ENCODE data around the gene DBN1. TPM values are rescaled to one million over a fixed set of nuclear protein-coding genes. Genes with fewer than 3 reads are reported as not detected.

Gene DBN1
- total and polyA plus RNA-seq, 2 donors (not counting 1 experiment from before 2014, with no cell fraction given): 1.4 to 1.9 TPM

DNA sequence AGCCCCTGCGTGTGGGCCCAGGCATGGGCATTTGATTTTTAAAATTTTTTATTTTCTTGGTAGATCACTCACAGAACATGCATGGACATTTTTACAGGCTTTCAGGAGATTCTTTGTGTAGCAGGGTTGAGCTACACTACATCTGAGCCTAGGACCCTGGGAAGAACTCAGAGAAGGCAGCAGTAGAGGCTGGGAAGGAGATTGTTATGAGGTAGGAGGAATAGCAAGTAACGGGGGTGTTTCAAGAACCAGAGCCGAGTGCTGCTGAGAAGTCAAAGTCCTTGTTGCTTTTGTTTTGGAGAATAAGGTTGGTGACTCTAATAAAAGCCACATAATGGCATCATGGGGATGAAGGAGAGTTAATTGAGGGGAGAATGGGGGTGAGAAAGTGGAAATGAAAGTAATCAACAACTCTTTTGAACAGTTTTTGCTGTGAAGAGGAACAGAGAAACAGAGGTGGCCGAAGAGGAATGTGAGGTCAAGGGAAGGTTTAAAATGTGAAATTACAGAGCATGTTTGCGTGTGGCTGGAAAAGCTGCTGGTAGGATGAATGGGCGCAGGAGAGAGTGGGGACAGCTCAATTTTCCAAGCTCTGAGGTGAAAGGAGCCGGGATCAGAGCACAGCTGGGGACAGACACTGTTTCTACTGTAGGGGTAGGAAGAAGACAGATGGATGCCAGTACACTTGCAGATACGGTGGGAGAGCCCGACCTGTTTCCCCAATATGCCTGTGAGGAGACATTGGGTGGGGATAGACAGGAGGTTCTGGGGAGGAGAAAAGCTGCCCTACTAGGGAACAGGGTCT is 28.6 kb upstream of the DBN1 start:
- H3K27ac Mint-ChIP-seq: peak overlapping the region; percentile 72
- Histone ChIP-seq H3K27ac (ENCODE audit: low read length in 2 of 2) (peak overlapping the region; percentile 10 to 25), H3K9me3 (ENCODE audit: control extremely low read depth in 1 of 3, control insufficient read depth in 2 of 3, insufficient read depth in 1 of 3, low read length in 2 of 3) (peaks cover 0 to 10% (median 0%) of the 10 kb centered on the region in 3 donors), H3K36me3 (replicated peaks in 1 of 2; ENCODE audit: control extremely low read depth in 1 of 2, control insufficient read depth in 1 of 2, extremely low read depth in 1 of 2, insufficient read depth in 2 of 2, low read length in 1 of 2) (peaks cover 0 to 35% of the 10 kb centered on the region in 2 experiments), H4K20me1 (ENCODE audit: control insufficient read depth, insufficient read depth, low read length, poor library complexity, severe bottlenecking) (peaks cover 38% of the 10 kb centered on the region), H2AFZ (ENCODE audit: insufficient read depth, low read depth, low read length, poor library complexity, severe bottlenecking) (no peak overlapping the region), H3K4me2 (replicated peaks; ENCODE audit: low read depth, low read length, poor library complexity, severe bottlenecking) (peak overlapping the region; percentile 73), H3K9ac (ENCODE audit: low read length) (peak overlapping the region; percentile 8), H3K27me3 (replicated peaks in 1 of 4; ENCODE audit: control extremely low read depth in 1 of 4, control insufficient read depth in 3 of 4, insufficient read depth in 4 of 4, low read length in 3 of 4) (peaks cover 0 to 10% (median 4%) of the 10 kb centered on the region in 4 experiments), H3K4me3 (ENCODE audit: control extremely low read depth in 1 of 5, extremely low read depth in 1 of 5, insufficient read depth in 1 of 5, low read depth in 2 of 5, low read length in 4 of 5) (peak overlapping the region in 1 of 5 experiments; percentile 13), H3K79me2 (ENCODE audit: control insufficient read depth, insufficient read depth, low read length) (peaks cover 9% of the 10 kb centered on the region), H3K4me1 (ENCODE audit: control insufficient read depth in 2 of 2, insufficient read depth in 2 of 2, low read length in 2 of 2) (peaks cover 36 to 49% of the 10 kb centered on the region in 2 donors)
- peaks cover 56% of the 10 kb centered on the region for H3K4me1 Mint-ChIP-seq
- H3K4me3 Mint-ChIP-seq: peak overlapping the region; percentile 66
- ATAC-seq (ENCODE audit: low read depth) (no peak), DNase-seq (peak; percentile 71)
- ChIA-PET CTCF (interaction anchor here (1.1 to 5.7 kb wide), 19 partner anchors 7 to 192 kb away, joined by 3 to 70 read pairs (median 10); partner anchors contain the start of genes B4GALT7, DDX41, DOK3 and FAM193B), POLR2A (no interaction called here)
- peaks cover 3% of the 10 kb centered on the region for H3K27me3 Mint-ChIP-seq
- TF ChIP-seq CTCF (IDR thresholded peaks at IDR 0.05): no peak
- no peak for TF ChIP-seq EZH2 (IDR thresholded peaks at IDR 0.05; ENCODE audit: borderline replicate concordance, insufficient read depth, low read depth, low read length, poor library complexity, severe bottlenecking)
- 28% methylated on average over 8 of the region's 9 CpGs for WGBS (ENCODE audit: insufficient coverage)
- intact Hi-C loops (cut with micrococcal nuclease): loop anchor here (1.0 kb wide), 1 partner anchor 112 kb away; no protein-coding TSS in a partner anchor
- no peaks in the 10 kb centered on the region for H3K9me3 Mint-ChIP-seq (ENCODE audit: insufficient read depth)

Data from B cell (primary cell).